Measurements from ENCODE around the gene CYLC2.

CYLC2 gene

DNA sequence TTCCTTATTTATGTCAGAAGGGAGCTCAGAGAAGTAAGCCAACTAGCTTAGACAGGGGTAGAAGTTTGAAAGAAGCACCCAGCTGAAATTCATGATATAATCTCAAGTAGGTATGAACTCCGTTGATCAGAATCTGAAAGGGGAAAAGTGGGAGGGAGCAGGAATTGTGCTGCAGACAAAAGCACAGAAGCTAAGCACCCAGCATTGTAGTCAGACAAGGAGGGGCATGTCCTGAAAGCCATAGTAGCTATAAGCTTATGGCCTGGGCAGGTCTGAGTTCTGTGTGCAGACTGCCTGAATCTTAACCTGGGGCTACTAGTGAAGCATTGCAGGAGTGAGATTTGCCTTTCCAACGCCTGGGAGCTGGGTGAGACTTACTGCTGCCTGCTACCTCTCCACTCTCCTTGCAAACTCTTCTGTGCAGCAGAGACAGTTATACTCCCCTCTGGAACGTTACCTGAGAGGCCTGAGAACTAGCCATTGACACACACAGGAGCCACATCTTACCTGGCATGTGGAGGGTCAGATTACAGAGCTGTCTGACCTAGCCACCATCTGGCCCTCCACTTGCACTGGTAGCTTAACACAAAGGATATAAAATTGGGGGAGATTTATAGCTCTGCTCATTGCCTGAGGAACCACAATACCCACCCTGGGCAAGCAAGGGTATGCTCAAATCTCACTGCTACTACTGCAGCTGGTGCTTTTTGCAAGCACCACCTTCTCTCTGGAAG is 9.8 kb upstream of the CYLC2 start:
- TF ChIP-seq CTCF (IDR thresholded peaks at IDR 0.05; ENCODE audit: low read depth, low read length) = no peak
- no peak overlapping the region for H3K4me3 ChIP-seq (replicated peaks in 1 of 2; ENCODE audit: low read depth in 2 of 2, low read length in 2 of 2)
- DNase-seq (ENCODE audit: low read depth in 2 of 2) = no peak

- no peak for TF ChIP-seq CTCF (IDR thresholded peaks at IDR 0.05; ENCODE audit: low read depth, low read length)
- no peak for DNase-seq (ENCODE audit: low read depth in 2 of 2)
- H3K4me3 ChIP-seq (replicated peaks in 1 of 2; ENCODE audit: low read depth in 2 of 2, low read length in 2 of 2) = no peak overlapping the region
Observed at GRCh38 chr9:102986425-102986824, 8.7 kb upstream of the CYLC2 start.

- DNase-seq (ENCODE audit: low read depth in 2 of 2) = no peak
- TF ChIP-seq CTCF (IDR thresholded peaks at IDR 0.05; ENCODE audit: low read depth, low read length) = no peak
- H3K4me3 ChIP-seq (replicated peaks in 1 of 2; ENCODE audit: low read depth in 2 of 2, low read length in 2 of 2) = no peak overlapping the region
Observed at GRCh38 chr9:103003689-103004088, 8.6 kb downstream of the CYLC2 start.

DNA sequence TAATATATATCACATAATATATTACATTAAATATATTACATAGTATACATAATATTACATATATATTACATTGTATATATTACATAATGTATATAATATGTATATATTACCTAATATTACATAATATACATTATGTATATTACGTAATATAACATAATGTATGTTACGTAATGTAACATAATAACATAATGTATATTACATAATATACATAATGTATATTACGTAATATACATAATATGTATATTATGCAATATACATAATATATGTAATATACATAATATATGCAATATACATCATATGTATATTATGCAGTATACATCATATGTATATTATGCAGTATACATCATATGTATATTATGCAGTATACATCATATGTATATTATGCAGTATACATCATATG is 19.1 kb downstream of the CYLC2 start:
- TF ChIP-seq CTCF (IDR thresholded peaks at IDR 0.05; ENCODE audit: low read depth, low read length) = no peak
- no peak overlapping the region for H3K4me3 ChIP-seq (replicated peaks in 1 of 2; ENCODE audit: low read depth in 2 of 2, low read length in 2 of 2)
- DNase-seq (ENCODE audit: low read depth in 2 of 2) = no peak

DNA sequence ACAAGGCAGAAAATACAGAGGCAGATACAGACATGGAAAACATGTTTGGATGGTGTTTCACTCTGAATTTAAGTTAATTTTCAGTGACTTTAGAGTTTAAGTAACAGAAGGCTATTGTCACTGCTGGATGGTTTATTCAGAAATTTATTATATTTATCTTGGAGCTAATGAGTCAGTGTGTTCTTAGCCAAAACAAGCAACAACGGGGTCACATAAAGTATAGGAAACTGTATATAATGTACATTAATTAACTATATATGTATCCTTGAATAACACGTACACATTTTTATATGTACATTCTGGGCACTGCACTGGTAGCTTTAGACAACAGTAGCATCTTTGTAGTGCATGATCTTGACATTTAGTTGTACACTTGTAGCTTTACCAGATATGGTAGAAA is 30.7 kb downstream of the CYLC2 start:
- H3K4me3 ChIP-seq (replicated peaks in 1 of 2; ENCODE audit: low read depth in 2 of 2, low read length in 2 of 2) = no peak overlapping the region

GRCh38 chr9:103037508-103038477 is 42.7 kb downstream of the CYLC2 start:
- peak; percentile 25 to 54 for DNase-seq (ENCODE audit: low read depth in 2 of 2)
- no peak for TF ChIP-seq CTCF (IDR thresholded peaks at IDR 0.05; ENCODE audit: low read depth, low read length)

More for the DNA sequence above, 30.7 kb downstream of the CYLC2 start:
- DNase-seq (ENCODE audit: low read depth in 2 of 2) = no peak
- TF ChIP-seq CTCF (IDR thresholded peaks at IDR 0.05; ENCODE audit: low read depth, low read length) = no peak

More at GRCh38 chr9:103037508-103038477, 42.7 kb downstream of the CYLC2 start:
- no peak overlapping the region for H3K4me3 ChIP-seq (replicated peaks in 1 of 2; ENCODE audit: low read depth in 2 of 2, low read length in 2 of 2)

All from cardiac fibroblast (primary cell).